Stomach (tissue), 9 donors: ENCODE data around the gene WBP2. TPM values are rescaled to one million over a fixed set of nuclear protein-coding genes. Genes with fewer than 3 reads are reported as not detected.

Experiments used
- DNase-seq, 2 donors: peaks; one replicate each; pipeline versions ENCODE4 v3.0.0 to v3.0.0-alpha.2; 2013 to 2019
- H3K27ac ChIP-seq, 5 donors: fragments of 200-600 bp in 4 of 5; sonication (generic) in 4 of 5; one replicate each; pipeline ENCODE4 v1.5.1; 2013 to 2019; ENCODE audit warnings: mild to moderate bottlenecking in 1 of 5, moderate library complexity in 1 of 5
- H3K27me3 ChIP-seq, 3 donors: fragments of 200-600 bp; sonication (generic); one replicate each; pipeline ENCODE4 v1.5.1; 2017 to 2019; ENCODE audit warnings: mixed run types in 1 of 3
- H3K36me3 ChIP-seq, 4 donors: fragments of 200-600 bp; sonication (generic); 1 replicate in 3 of 4; 2 replicates in 1 of 4; pipeline ENCODE4 v1.5.1; 2016 to 2019
- H3K4me1 ChIP-seq, 4 donors: fragments of 200-600 bp; sonication (generic); one replicate each; pipeline ENCODE4 v1.5.1; 2016 to 2019
- H3K4me3 ChIP-seq, 4 donors: fragments of 200-600 bp; sonication (generic) in 3 of 4; one replicate each; pipeline ENCODE4 v1.5.1; 2016 to 2019; ENCODE audit warnings: mild to moderate bottlenecking in 1 of 4
- H3K9me3 ChIP-seq, 4 donors: fragments of 200-600 bp; sonication (generic); one replicate each; pipeline ENCODE4 v1.5.1; 2016 to 2019
- EP300 ChIP-seq: sonication (generic); formaldehyde crosslinking; IDR thresholded peaks from one replicate; pipeline ENCODE4 v1.6.1; 2017; ENCODE audit warnings: antibody characterized with exemption
- POLR2A ChIP-seq, 4 donors: fragments of 450-650 bp; IDR thresholded peaks; one replicate each; pipeline ENCODE4 v1.6.1; 2016; ENCODE audit warnings: antibody characterized with exemption in 4 of 4, control low read depth in 2 of 4, mild to moderate bottlenecking in 1 of 4, moderate library complexity in 1 of 4
- POLR2AphosphoS5 ChIP-seq, 3 donors: sonication (generic); formaldehyde crosslinking; IDR thresholded peaks; one replicate each; pipeline ENCODE4 v1.6.1; 2016; ENCODE audit warnings: antibody characterized with exemption in 3 of 3
- WGBS, 5 donors: extraction: QIAGEN DNeasy Blood & Tissue Kit in 3 of 5; methylation state at CpG; one replicate each; pipeline versions ENCODE4 v1.1.5 to v1.1.7; 2013 to 2018; 5-methylcytosine and 5-hydroxymethylcytosine counted together
- intact Hi-C: fragments of 100-400 bp; cut with DNase I; formaldehyde crosslinking; loops from one replicate; pipeline ENCODE4 v1.15.1; 2023; ENCODE audit warnings: low total_unique reads
- polyA plus RNA-seq, 3 donors: library from polyadenylated mRNA; stranded (reverse); fragments of 200-250 nt; gene quantifications; one replicate each; pipeline ENCODE4 v1.2.3, GENCODE V29; 2013
- total RNA-seq, 5 donors: library from RNA; depleted of rRNA; stranded (reverse); fragments of >200 nt; gene quantifications; one replicate each; pipeline versions ENCODE4 v1.1.0 to v1.2.3, GENCODE V29; 2014 to 2016
- TF ChIP-seq, protein P1 (sequence below), 7 experiments: fragments of 450-650 bp in 4 of 7; fragments of 200-600 bp in 3 of 7; sonication (generic) in 3 of 7; IDR thresholded peaks; one replicate each; pipeline ENCODE4 v1.5.1; 2016 to 2019; ENCODE audit warnings: antibody characterized with exemption in 7 of 7, control low read depth in 2 of 7, mild to moderate bottlenecking in 1 of 7
- donor health status: healthy with polysubstance abuse.
- donor health status: Bipolar disorder and iron deficiency.
- donor health status: healthy.

The WBP2 gene
- total and polyA plus RNA-seq, 8 donors: 28.6 to 122 (median 72.5) TPM

DNA sequence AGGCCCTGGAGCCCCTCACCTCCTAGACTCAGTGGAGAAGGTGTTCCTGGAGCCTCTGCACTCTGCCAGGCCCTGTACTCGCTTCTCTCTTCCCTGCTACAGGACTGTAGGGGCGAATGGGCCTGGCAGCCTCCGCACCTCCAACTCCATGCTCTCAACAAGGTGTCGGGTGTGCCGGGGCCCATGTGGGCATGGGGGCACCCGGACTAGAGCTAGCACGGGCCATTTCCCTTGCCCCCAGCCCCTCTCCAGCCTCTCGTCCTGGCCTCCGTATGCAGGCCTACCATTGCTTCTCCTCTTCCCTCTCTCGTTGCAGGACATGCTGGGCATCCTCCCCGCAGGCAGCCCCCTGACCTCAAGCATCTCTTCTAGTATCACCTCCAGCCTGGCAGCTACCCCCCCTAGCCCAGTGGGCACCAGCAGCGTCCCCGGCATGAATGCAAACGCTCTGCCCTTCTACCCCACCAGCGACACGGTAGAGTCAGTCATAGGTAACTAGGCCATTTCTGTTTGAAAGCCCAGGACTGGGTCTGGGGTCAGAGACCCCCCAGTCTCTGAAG lies 36.7 kb downstream of the WBP2 start:
- Histone ChIP-seq H3K27ac (no peak overlapping the region), H3K27me3 (no peaks in the 10 kb centered on the region), H3K4me1 (peaks cover 7 to 23% (median 21%) of the 10 kb centered on the region in 4 donors), H3K36me3 (peaks cover 61 to 100% (median 98%) of the 10 kb centered on the region in 4 donors), H3K4me3 (no peak overlapping the region), H3K9me3 (no peaks in the 10 kb centered on the region)
- 91 to 97% (median 92%) methylated on average over 16 of the region's 16 CpGs for WGBS, 5 donors
- no peak for TF ChIP-seq POLR2AphosphoS5 (IDR thresholded peaks at IDR 0.05)
- TF ChIP-seq, protein P1, sequence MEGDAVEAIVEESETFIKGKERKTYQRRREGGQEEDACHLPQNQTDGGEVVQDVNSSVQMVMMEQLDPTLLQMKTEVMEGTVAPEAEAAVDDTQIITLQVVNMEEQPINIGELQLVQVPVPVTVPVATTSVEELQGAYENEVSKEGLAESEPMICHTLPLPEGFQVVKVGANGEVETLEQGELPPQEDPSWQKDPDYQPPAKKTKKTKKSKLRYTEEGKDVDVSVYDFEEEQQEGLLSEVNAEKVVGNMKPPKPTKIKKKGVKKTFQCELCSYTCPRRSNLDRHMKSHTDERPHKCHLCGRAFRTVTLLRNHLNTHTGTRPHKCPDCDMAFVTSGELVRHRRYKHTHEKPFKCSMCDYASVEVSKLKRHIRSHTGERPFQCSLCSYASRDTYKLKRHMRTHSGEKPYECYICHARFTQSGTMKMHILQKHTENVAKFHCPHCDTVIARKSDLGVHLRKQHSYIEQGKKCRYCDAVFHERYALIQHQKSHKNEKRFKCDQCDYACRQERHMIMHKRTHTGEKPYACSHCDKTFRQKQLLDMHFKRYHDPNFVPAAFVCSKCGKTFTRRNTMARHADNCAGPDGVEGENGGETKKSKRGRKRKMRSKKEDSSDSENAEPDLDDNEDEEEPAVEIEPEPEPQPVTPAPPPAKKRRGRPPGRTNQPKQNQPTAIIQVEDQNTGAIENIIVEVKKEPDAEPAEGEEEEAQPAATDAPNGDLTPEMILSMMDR (IDR thresholded peaks at IDR 0.05): no peak
- no peak for TF ChIP-seq EP300
- TF ChIP-seq POLR2A (IDR thresholded peaks at IDR 0.05): no peak
- intact Hi-C loops: no loop called here
- DNase-seq: no peak

DNA sequence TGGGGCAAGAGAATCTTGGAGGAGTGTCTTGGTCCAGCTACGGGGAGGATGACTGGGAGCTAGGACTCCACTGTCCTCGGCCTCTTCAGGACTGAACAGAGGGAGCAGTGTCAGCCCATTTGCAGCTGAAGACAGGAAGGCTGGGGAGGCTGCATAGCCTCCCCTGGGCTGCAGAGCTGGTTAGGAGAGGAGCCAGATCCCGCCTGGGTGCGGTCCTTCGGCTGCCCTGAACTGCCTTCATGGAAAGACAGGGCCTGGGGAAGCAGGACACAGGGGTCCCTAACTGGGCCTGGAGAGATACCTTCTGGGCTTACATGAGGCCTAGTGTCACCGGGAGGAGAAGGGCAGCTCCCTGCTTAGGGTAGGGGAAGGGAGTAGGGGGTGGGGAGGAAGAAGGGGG lies 37.6 kb downstream of the WBP2 start:
- peaks cover 6 to 16% (median 14%) of the 10 kb centered on the region in 4 donors for H3K4me1 ChIP-seq
- no peak for DNase-seq
- no peak overlapping the region for H3K27ac ChIP-seq
- intact Hi-C loops: no loop called here
- H3K27me3 ChIP-seq: no peaks in the 10 kb centered on the region
- H3K36me3 ChIP-seq: peaks cover 65 to 100% (median 98%) of the 10 kb centered on the region in 4 donors
- WGBS, 5 donors: 92 to 95% (median 94%) methylated on average over 6 of the region's 6 CpGs
- no peaks in the 10 kb centered on the region for H3K9me3 ChIP-seq
- TF ChIP-seq EP300 (no peak), POLR2A (IDR thresholded peaks at IDR 0.05) (no peak), POLR2AphosphoS5 (IDR thresholded peaks at IDR 0.05) (no peak)
- no peak overlapping the region for H3K4me3 ChIP-seq

DNA sequence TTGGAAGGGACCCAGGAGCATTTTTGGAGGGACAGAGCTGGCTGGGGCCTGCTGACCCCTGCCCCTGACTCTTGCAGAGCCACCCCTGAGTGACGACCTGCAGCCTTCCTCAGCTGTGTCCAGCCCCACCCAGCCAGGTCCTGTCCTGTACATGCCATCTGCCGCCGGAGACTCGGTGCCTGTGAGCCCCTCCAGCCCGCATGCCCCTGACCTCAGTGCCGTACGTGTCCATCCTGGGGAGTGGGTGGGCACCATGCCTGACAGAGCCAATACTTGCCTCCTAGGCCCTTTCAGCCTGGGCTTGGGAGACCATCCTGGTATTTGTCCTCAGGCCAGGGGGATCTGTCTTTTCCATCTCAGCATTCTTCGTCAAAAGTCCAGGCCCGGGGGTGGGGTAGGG lies 38.4 kb downstream of the WBP2 start:
- Histone ChIP-seq H3K36me3 (peaks cover 74 to 100% (median 99%) of the 10 kb centered on the region in 4 donors), H3K27ac (no peak overlapping the region), H3K9me3 (no peaks in the 10 kb centered on the region), H3K4me3 (no peak overlapping the region), H3K27me3 (no peaks in the 10 kb centered on the region), H3K4me1 (peaks cover 0 to 7% (median 5%) of the 10 kb centered on the region in 4 donors)
- no peak for DNase-seq
- intact Hi-C loops: no loop called here
- TF ChIP-seq, protein P1 (IDR thresholded peaks at IDR 0.05): no peak
- TF ChIP-seq POLR2A (IDR thresholded peaks at IDR 0.05): no peak
- no peak for TF ChIP-seq POLR2AphosphoS5 (IDR thresholded peaks at IDR 0.05)
- no peak for TF ChIP-seq EP300
- 85 to 96% (median 93%) methylated on average over 8 to 9 of the region's 9 CpGs for WGBS, 5 donors

DNA sequence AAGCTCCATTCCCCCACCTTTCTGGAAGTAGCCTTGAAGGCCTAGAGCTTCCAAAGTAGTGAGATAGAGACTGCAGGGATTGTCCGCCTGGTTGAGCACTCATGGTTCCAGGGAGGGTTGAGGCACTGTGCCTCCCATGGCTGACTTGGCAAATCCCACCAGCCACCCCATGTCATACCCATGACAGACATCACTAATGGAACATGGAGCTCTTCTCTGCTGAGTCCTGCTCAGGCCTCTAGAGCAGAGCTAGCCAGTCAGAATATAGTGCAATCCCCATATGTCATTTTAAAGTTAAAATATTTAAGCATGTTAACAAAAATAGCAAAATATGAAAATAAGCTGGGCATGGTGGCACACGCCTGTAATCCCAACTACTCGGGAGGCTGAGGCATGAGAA lies 39.7 kb downstream of the WBP2 start:
- Histone ChIP-seq H3K9me3 (no peaks in the 10 kb centered on the region), H3K27me3 (no peaks in the 10 kb centered on the region), H3K36me3 (peaks cover 77 to 100% (median 99%) of the 10 kb centered on the region in 4 donors), H3K27ac (no peak overlapping the region), H3K4me1 (peaks cover 0 to 3% (median 0%) of the 10 kb centered on the region in 4 donors), H3K4me3 (no peak overlapping the region)
- no peak for DNase-seq
- 94 to 98% (median 95%) methylated on average over 3 of the region's 3 CpGs for WGBS, 5 donors
- TF ChIP-seq POLR2A (IDR thresholded peaks at IDR 0.05): no peak
- intact Hi-C loops: no loop called here

DNA sequence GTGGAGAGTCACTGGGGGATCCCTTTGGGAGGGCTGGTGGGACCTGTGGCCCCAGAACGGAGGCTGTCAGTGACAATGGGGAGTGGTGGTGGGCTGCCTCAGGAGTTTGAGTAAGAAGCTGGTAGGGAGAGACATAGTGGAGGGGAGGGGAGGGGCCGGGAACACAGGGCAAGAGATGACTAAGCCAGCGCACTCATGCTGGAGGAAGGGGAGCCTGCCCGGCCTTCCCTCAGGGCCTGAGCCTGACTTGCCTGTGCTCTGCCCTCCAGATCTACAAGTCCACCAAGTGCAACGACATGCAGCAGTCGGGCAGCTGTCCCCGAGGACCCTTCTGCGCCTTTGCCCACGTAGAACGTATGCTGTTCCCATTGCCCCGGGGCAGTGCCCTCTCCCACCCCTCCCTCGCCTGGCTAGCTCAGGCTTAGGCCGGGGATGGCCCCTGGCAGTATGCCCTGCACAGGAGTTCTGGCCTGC lies 40.2 kb downstream of the WBP2 start:
- no peaks in the 10 kb centered on the region for H3K9me3 ChIP-seq
- DNase-seq: no peak
- TF ChIP-seq, protein P1 (IDR thresholded peaks at IDR 0.05): no peak
- no peak for TF ChIP-seq EP300
- TF ChIP-seq POLR2AphosphoS5 (IDR thresholded peaks at IDR 0.05): no peak
- no peak for TF ChIP-seq POLR2A (IDR thresholded peaks at IDR 0.05)
- intact Hi-C loops: no loop called here
- H3K27me3 ChIP-seq: no peaks in the 10 kb centered on the region
- H3K36me3 ChIP-seq: peaks cover 77 to 100% (median 99%) of the 10 kb centered on the region in 4 donors
- 86 to 94% (median 91%) methylated on average over 11 to 13 of the region's 13 CpGs for WGBS, 5 donors
- H3K4me3 ChIP-seq: no peak overlapping the region
- no peak overlapping the region for H3K27ac ChIP-seq
- H3K4me1 ChIP-seq: peaks cover 3 to 8% (median 4%) of the 10 kb centered on the region in 4 donors
